DOHH2 (cell line): ENCODE measurements around the gene MED12L.

Experiments used
- EZH2phosphoT487 ChIP-seq: fragments of 200-600 bp; sonication (generic); IDR thresholded peaks from 2 replicates; pipeline ENCODE4 v1.6.1; 2017; ENCODE audit warnings: borderline replicate concordance, mild to moderate bottlenecking, antibody characterized with exemption, low read length, moderate library complexity, mixed read lengths
- TF ChIP-seq, protein P1 (sequence below): fragments of 200-600 bp; sonication (generic); IDR thresholded peaks from one replicate; pipeline ENCODE4 v1.5.1; 2014; ENCODE audit warnings: antibody characterized with exemption, mild to moderate bottlenecking, low read depth, low read length; ENCODE audit not compliant: poor library complexity, severe bottlenecking

DNA sequence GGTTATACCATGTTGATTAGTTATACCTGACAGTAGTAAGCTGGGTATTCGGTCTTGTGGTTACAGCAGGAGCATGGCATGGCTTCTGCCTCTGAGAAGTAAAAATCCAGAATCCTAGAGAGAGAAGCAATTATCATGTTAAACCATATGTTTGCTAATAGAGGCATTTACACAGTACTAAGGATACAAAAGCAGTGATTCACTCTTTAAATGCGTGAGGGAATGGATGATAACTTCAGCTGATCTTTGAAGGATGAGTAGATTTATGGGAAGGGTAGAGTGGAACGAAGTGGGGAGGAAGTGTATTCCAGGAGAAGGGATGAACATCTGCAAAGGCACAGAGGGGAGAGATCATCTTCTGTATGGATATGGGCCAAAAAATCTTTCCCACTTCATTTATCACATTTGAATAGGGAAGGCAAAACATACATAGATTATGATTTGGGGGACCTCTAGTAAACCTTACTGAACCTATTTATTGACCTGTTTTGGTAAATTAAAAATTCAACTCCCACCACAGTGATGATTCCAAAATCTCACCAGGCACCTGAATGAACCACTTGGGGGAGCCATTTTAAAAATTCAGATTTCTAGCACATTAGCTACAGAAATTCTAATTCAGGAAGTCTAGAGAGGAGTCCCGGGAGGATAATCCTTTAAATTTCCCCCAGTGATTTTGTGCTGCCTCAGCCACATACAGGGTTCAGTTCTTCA lies 340.3 kb downstream of the MED12L start:
- TF ChIP-seq, protein P1, sequence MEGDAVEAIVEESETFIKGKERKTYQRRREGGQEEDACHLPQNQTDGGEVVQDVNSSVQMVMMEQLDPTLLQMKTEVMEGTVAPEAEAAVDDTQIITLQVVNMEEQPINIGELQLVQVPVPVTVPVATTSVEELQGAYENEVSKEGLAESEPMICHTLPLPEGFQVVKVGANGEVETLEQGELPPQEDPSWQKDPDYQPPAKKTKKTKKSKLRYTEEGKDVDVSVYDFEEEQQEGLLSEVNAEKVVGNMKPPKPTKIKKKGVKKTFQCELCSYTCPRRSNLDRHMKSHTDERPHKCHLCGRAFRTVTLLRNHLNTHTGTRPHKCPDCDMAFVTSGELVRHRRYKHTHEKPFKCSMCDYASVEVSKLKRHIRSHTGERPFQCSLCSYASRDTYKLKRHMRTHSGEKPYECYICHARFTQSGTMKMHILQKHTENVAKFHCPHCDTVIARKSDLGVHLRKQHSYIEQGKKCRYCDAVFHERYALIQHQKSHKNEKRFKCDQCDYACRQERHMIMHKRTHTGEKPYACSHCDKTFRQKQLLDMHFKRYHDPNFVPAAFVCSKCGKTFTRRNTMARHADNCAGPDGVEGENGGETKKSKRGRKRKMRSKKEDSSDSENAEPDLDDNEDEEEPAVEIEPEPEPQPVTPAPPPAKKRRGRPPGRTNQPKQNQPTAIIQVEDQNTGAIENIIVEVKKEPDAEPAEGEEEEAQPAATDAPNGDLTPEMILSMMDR = peak; percentile 88
- no peak for TF ChIP-seq EZH2phosphoT487
